HepG2 (cell line): ENCODE data around the gene MIA2. TPM values are rescaled to one million over a fixed set of nuclear protein-coding genes. Genes with fewer than 3 reads are reported as not detected.

Source experiments
- CAMTA2 ChIP-seq: sonication (generic); formaldehyde crosslinking; IDR thresholded peaks from 2 replicates; pipeline ENCODE4 v1.4.0; 2020; ENCODE audit warnings: mild to moderate bottlenecking, missing genetic modification reagents, borderline replicate concordance
- CBFB ChIP-seq: sonication (generic); formaldehyde crosslinking; IDR thresholded peaks from 2 replicates; pipeline ENCODE4 v1.4.0; 2020; ENCODE audit warnings: missing genetic modification reagents
- HHEX ChIP-seq: IDR thresholded peaks from 2 replicates; pipeline ENCODE4 v1.6.1; 2016; ENCODE audit warnings: control low read depth
- HNRNPK ChIP-seq: fragments of 200-400 bp; formaldehyde crosslinking; IDR thresholded peaks from 2 replicates; pipeline ENCODE4 v1.6.1; 2018; ENCODE audit warnings: low read length, low read depth, moderate library complexity, mild to moderate bottlenecking; ENCODE audit not compliant: poor library complexity, severe bottlenecking
- KLF15 ChIP-seq: sonication (generic); formaldehyde crosslinking; IDR thresholded peaks from 2 replicates; pipeline ENCODE4 v1.8.1; 2023; ENCODE audit warnings: borderline replicate concordance, mild to moderate bottlenecking, inconsistent platforms, missing genetic modification reagents, mixed read lengths
- KLF9 ChIP-seq: IDR thresholded peaks from 2 replicates; pipeline ENCODE4 v1.6.1; 2016; ENCODE audit warnings: low read depth
- POLR2AphosphoS2 ChIP-seq: IDR thresholded peaks from 2 replicates; pipeline ENCODE4 v1.6.1; 2011; ENCODE audit warnings: low read depth, low read length, improper control_type of control experiment
- SCMH1 ChIP-seq: sonication (generic); formaldehyde crosslinking; IDR thresholded peaks from 2 replicates; pipeline ENCODE4 v1.9.0; 2021; ENCODE audit warnings: missing genetic modification reagents, mild to moderate bottlenecking, borderline replicate concordance
- SIN3A ChIP-seq: IDR thresholded peaks from 2 replicates; pipeline ENCODE4 v1.6.1; 2011; ENCODE audit warnings: low read depth, mild to moderate bottlenecking, control low read depth, low read length, borderline replicate concordance
- TBX3 ChIP-seq: fragments of 450-650 bp; IDR thresholded peaks from 2 replicates; pipeline ENCODE4 v1.6.1; 2017; ENCODE audit warnings: antibody characterized with exemption, mild to moderate bottlenecking, inconsistent platforms, borderline replicate concordance
- TGIF2 ChIP-seq: IDR thresholded peaks from 2 replicates; pipeline ENCODE4 v1.6.1; 2016; ENCODE audit warnings: control low read depth, missing compliant biosample characterization
- ZIK1 ChIP-seq: sonication (generic); formaldehyde crosslinking; IDR thresholded peaks from 2 replicates; pipeline ENCODE4 v1.5.0; 2020; ENCODE audit warnings: mild to moderate bottlenecking, low read depth, missing genetic modification reagents, borderline replicate concordance
- ZNF331 ChIP-seq: sonication (generic); formaldehyde crosslinking; IDR thresholded peaks from 2 replicates; pipeline ENCODE4 v1.4.0; 2020; ENCODE audit warnings: missing genetic modification reagents
- ZNF782 ChIP-seq: sonication (generic); formaldehyde crosslinking; IDR thresholded peaks from 2 replicates; pipeline ENCODE4 v1.4.0; 2020; ENCODE audit warnings: missing genetic modification reagents, mild to moderate bottlenecking, borderline replicate concordance
- ZNF878 ChIP-seq: sonication (generic); formaldehyde crosslinking; IDR thresholded peaks from 2 replicates; pipeline ENCODE4 v1.8.1; 2023; ENCODE audit warnings: mild to moderate bottlenecking, missing genetic modification reagents, moderate library complexity
- polyA plus RNA-seq, 8 experiments: library from polyadenylated mRNA; depleted of rRNA in 3 of 8; stranded (reverse) in 7 of 8; unstranded in 1 of 8; fragments of >200 nt; fragmentation: Illumina TruSeq in 4 of 8; extraction: Trizol in 4 of 8; gene quantifications; 2 replicates each; pipeline versions ENCODE4 v1.2.1 to v1.2.3, GENCODE V29; 2011 to 2016; ENCODE audit warnings: low read depth in 4 of 8, missing spikeins in 1 of 8, mixed read lengths in 1 of 8; ENCODE audit not compliant: insufficient read depth in 1 of 8
- total RNA-seq, 5 experiments: library from RNA; depleted of rRNA; stranded (reverse); fragments of >200 nt; fragmentation: Illumina TruSeq; extraction: Trizol; gene quantifications; 2 replicates each; pipeline ENCODE4 v1.2.3, GENCODE V29; 2016; ENCODE audit warnings: low read depth in 1 of 5
- TF ChIP-seq, protein P1 (sequence below): sonication (generic); formaldehyde crosslinking; IDR thresholded peaks from 2 replicates; pipeline ENCODE4 v1.4.0; 2020; ENCODE audit warnings: missing genetic modification reagents
- TF ChIP-seq, protein P2 (sequence below): sonication (generic); formaldehyde crosslinking; IDR thresholded peaks from 2 replicates; pipeline ENCODE4 v1.4.0; 2020; ENCODE audit warnings: missing genetic modification reagents, mild to moderate bottlenecking, borderline replicate concordance
- TF ChIP-seq, protein P3 (sequence below): sonication (generic); formaldehyde crosslinking; IDR thresholded peaks from 2 replicates; pipeline ENCODE4 v1.4.0; 2020; ENCODE audit warnings: low read depth, mild to moderate bottlenecking, missing genetic modification reagents
- TF ChIP-seq, protein P4 (sequence below): sonication (generic); formaldehyde crosslinking; conservative IDR thresholded peaks from 2 replicates; pipeline ENCODE4 v1.8.0; 2022; ENCODE audit warnings: missing genetic modification reagents

The MIA2 gene
- total and polyA plus RNA-seq, 2 of the 13 experiments (the other 11 are each of a cell fraction or from before 2014, with no cell fraction given): 134 to 158 TPM

DNA sequence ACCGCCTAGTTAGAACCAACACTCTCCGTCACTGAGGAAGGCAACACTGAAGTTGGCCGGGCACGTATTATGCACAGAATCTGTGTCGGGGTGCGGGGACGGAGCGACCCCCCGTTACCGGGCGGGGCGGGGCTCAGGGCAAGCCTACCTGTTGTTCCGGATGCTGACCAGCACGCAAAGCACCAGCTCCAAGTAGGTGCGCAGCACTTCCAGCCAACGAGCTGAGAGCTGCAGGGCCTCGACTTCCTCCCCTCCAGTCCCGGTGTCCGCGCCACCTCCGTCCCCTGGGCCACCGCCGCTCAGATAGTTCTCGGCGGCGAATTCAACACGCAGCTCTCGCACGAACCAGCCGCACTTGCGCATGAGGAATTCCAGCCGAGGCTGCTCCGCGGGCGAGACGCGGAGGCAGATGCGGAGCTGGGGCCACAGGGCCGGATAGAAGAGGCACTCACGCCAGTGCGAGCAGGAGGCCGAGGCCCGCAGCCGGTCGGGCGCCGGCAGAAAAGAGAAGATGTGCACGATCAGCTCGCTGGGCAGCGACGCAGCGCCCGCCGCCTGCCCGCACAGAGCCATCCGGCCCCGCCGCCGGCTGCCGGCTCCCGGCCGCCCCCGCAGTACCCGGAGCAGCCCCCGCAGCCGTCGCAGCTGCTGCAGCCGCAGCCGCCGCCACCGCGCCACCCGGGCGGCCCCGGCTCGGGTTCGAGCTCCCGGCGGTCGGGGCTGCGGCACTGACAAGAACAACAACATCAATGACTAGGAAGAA, 197.9 kb downstream of the MIA2 start (continued):
- TF ChIP-seq HHEX (peak; percentile 40; the same call in 1 of the 2 replicates), ZNF331 (CRISPR knock-in tag) (no peak), ZIK1 (CRISPR knock-in tag) (peak; percentile 13; the same call in 1 of the 2 replicates), CAMTA2 (CRISPR knock-in tag) (peak; percentile 91; the same call in 1 of the 2 replicates), SCMH1 (CRISPR knock-in tag) (no peak), CBFB (CRISPR knock-in tag) (peak; percentile 52), TBX3 (no peak), KLF15 (CRISPR knock-in tag) (0 out of 2 replicates have a peak, but pooled peaks have one; percentile 32), ZNF782 (CRISPR knock-in tag) (peak; percentile 33; the same call in 1 of the 2 replicates), HNRNPK (no peak), TGIF2 (CRISPR knock-in tag) (no peak), POLR2AphosphoS2 (no peak), ZNF878 (CRISPR knock-in tag) (no peak), KLF9 (CRISPR knock-in tag) (peak; percentile 41; the same call in 1 of the 2 replicates), SIN3A (peak; percentile 96)
- TF ChIP-seq, protein P1, sequence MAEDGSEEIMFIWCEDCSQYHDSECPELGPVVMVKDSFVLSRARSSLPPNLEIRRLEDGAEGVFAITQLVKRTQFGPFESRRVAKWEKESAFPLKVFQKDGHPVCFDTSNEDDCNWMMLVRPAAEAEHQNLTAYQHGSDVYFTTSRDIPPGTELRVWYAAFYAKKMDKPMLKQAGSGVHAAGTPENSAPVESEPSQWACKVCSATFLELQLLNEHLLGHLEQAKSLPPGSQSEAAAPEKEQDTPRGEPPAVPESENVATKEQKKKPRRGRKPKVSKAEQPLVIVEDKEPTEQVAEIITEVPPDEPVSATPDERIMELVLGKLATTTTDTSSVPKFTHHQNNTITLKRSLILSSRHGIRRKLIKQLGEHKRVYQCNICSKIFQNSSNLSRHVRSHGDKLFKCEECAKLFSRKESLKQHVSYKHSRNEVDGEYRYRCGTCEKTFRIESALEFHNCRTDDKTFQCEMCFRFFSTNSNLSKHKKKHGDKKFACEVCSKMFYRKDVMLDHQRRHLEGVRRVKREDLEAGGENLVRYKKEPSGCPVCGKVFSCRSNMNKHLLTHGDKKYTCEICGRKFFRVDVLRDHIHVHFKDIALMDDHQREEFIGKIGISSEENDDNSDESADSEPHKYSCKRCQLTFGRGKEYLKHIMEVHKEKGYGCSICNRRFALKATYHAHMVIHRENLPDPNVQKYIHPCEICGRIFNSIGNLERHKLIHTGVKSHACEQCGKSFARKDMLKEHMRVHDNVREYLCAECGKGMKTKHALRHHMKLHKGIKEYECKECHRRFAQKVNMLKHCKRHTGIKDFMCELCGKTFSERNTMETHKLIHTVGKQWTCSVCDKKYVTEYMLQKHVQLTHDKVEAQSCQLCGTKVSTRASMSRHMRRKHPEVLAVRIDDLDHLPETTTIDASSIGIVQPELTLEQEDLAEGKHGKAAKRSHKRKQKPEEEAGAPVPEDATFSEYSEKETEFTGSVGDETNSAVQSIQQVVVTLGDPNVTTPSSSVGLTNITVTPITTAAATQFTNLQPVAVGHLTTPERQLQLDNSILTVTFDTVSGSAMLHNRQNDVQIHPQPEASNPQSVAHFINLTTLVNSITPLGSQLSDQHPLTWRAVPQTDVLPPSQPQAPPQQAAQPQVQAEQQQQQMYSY (CRISPR knock-in tag): no peak
- TF ChIP-seq, protein P2, sequence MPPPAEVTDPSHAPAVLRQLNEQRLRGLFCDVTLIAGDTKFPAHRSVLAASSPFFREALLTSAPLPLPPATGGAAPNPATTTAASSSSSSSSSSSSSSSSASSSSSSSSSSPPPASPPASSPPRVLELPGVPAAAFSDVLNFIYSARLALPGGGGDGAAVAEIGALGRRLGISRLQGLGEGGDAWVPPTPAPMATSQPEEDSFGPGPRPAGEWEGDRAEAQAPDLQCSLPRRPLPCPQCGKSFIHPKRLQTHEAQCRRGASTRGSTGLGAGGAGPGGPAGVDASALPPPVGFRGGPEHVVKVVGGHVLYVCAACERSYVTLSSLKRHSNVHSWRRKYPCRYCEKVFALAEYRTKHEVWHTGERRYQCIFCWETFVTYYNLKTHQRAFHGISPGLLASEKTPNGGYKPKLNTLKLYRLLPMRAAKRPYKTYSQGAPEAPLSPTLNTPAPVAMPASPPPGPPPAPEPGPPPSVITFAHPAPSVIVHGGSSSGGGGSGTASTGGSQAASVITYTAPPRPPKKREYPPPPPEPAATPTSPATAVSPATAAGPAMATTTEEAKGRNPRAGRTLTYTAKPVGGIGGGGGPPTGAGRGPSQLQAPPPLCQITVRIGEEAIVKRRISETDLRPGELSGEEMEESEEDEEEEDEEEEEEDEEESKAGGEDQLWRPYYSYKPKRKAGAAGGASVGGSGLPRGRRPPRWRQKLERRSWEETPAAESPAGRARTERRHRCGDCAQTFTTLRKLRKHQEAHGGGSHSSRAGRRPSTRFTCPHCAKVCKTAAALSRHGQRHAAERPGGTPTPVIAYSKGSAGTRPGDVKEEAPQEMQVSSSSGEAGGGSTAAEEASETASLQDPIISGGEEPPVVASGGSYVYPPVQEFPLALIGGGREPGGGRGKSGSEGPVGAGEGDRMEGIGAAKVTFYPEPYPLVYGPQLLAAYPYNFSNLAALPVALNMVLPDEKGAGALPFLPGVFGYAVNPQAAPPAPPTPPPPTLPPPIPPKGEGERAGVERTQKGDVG: peak; percentile 75
- TF ChIP-seq, protein P3, sequence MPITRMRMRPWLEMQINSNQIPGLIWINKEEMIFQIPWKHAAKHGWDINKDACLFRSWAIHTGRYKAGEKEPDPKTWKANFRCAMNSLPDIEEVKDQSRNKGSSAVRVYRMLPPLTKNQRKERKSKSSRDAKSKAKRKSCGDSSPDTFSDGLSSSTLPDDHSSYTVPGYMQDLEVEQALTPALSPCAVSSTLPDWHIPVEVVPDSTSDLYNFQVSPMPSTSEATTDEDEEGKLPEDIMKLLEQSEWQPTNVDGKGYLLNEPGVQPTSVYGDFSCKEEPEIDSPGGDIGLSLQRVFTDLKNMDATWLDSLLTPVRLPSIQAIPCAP: no peak; the same call in 1 of the 2 replicates
- TF ChIP-seq, protein P4, sequence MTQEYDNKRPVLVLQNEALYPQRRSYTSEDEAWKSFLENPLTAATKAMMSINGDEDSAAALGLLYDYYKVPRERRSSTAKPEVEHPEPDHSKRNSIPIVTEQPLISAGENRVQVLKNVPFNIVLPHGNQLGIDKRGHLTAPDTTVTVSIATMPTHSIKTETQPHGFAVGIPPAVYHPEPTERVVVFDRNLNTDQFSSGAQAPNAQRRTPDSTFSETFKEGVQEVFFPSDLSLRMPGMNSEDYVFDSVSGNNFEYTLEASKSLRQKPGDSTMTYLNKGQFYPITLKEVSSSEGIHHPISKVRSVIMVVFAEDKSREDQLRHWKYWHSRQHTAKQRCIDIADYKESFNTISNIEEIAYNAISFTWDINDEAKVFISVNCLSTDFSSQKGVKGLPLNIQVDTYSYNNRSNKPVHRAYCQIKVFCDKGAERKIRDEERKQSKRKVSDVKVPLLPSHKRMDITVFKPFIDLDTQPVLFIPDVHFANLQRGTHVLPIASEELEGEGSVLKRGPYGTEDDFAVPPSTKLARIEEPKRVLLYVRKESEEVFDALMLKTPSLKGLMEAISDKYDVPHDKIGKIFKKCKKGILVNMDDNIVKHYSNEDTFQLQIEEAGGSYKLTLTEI (CRISPR knock-in tag): no peak
